Endothelial cell of hepatic sinusoid (primary cell): ENCODE measurements around the gene KLHL13.

Experiments
- in situ Hi-C: cut with HindIII; loops from 2 replicates; pipeline ENCODE4 v1.10.0; 2017; ENCODE audit warnings: low sequenced_read_pairs

KLHL13 gene

GRCh38 chrX:117898226-117898625, 218.4 kb downstream of the KLHL13 start:
- in situ Hi-C loops = no loop called here

DNA sequence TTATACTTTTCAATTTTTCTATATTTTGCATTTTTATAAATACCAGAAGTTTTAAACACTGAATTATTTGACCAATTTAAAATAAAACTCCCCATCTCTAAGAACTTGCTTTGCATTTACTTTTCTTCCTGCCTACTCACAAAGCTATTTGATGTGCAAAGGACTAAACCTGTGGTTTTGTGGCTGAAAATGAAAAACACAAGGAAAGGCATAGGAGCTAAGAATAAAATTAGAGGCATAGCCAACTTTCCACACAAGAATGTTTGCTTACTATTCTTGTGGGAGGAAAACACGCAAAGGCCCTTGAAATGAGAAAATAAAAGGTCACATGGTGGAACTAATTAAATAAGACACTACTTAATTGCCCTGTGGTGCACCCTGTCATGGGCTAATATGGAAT, 221.2 kb downstream of the KLHL13 start:
- in situ Hi-C loops = no loop called here

DNA sequence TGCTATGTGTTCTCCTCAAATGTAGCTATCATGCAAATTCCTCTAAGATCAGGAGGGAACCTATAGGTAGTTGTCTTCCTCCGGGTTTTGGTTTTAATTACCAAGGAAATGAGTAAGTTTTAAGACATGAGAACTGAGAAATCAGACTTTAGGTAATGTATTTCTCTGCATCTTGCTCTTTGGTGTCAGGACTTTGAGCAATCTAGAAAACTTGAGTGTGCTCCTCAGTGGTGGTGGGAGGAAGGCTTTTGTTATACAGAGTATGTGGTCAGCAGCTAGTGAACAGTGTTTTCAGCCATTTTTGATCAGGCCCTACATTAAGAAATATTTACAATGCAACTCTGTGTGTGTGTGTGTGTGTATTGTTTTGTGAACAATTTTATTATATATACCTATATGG, 224.1 kb downstream of the KLHL13 start:
- in situ Hi-C loops = no loop called here

GRCh38 chrX:117871796-117872195, 244.8 kb downstream of the KLHL13 start:
- in situ Hi-C loops = no loop called here

GRCh38 chrX:117860517-117860916, 256.1 kb downstream of the KLHL13 start:
- in situ Hi-C loops = no loop called here

- in situ Hi-C loops = no loop called here
Measured at GRCh38 chrX:117854806-117855205, 261.8 kb downstream of the KLHL13 start.

GRCh38 chrX:117851025-117851424, 265.6 kb downstream of the KLHL13 start:
- in situ Hi-C loops = no loop called here
